Measurements from ENCODE around the gene PEMT. TPM values are rescaled to one million over a fixed set of nuclear protein-coding genes. Genes with fewer than 3 reads are reported as not detected.

PEMT gene
- total RNA-seq, 2 experiments from 2014 or later: 51.7 to 53.2 TPM

- Mint-ChIP-seq H3K36me3 (ENCODE audit: low read depth) (no peaks in the 10 kb centered on the region), H3K27me3 (no peaks in the 10 kb centered on the region), H3K9me3 (no peaks in the 10 kb centered on the region), H3K4me3 (no peak overlapping the region), H3K4me1 (ENCODE audit: low read depth) (no peaks in the 10 kb centered on the region), H3K27ac (no peak overlapping the region)
- TF ChIP-seq CTCF (IDR thresholded peaks at IDR 0.05): no peak
- ChIA-PET CTCF (no interaction called here), POLR2A (no interaction called here)
- intact Hi-C loops (cut with micrococcal nuclease): no loop called here
- no peak for DNase-seq
- ATAC-seq: no peak
Measured at GRCh38 chr17:17548044-17548443, 43.5 kb downstream of the PEMT start.

- ATAC-seq (no peak), DNase-seq (no peak)
- no peaks in the 10 kb centered on the region for H3K4me1 Mint-ChIP-seq (ENCODE audit: low read depth)
- ChIA-PET CTCF (interaction anchor here (0.9 kb wide), 1 partner anchor 50 kb away, joined by 3 read pairs; no protein-coding TSS in a partner anchor), POLR2A (no interaction called here)
- intact Hi-C loops (cut with micrococcal nuclease): no loop called here
- H3K9me3 Mint-ChIP-seq: no peaks in the 10 kb centered on the region
- no peak for TF ChIP-seq CTCF (IDR thresholded peaks at IDR 0.05)
- no peak overlapping the region for H3K27ac Mint-ChIP-seq
- no peaks in the 10 kb centered on the region for H3K36me3 Mint-ChIP-seq (ENCODE audit: low read depth)
- H3K27me3 Mint-ChIP-seq: no peaks in the 10 kb centered on the region
- no peak overlapping the region for H3K4me3 Mint-ChIP-seq
Measured at GRCh38 chr17:17547210-17547764, 44.2 kb downstream of the PEMT start.

- intact Hi-C loops (cut with micrococcal nuclease): no loop called here
- DNase-seq: no peak
- Mint-ChIP-seq H3K36me3 (ENCODE audit: low read depth) (no peaks in the 10 kb centered on the region), H3K4me1 (ENCODE audit: low read depth) (no peaks in the 10 kb centered on the region), H3K4me3 (no peak overlapping the region), H3K9me3 (no peaks in the 10 kb centered on the region), H3K27me3 (no peaks in the 10 kb centered on the region), H3K27ac (no peak overlapping the region)
- no peak for ATAC-seq
- ChIA-PET CTCF (interaction anchor here (0.9 kb wide), 1 partner anchor 50 kb away, joined by 3 read pairs; no protein-coding TSS in a partner anchor), POLR2A (no interaction called here)
- no peak for TF ChIP-seq CTCF (IDR thresholded peaks at IDR 0.05)
Measured at GRCh38 chr17:17546399-17547185, 44.9 kb downstream of the PEMT start.

GRCh38 chr17:17545984-17546383 is 45.5 kb downstream of the PEMT start:
- ATAC-seq: no peak
- H3K4me1 Mint-ChIP-seq (ENCODE audit: low read depth): no peaks in the 10 kb centered on the region
- ChIA-PET POLR2A (no interaction called here), CTCF (no interaction called here)
- intact Hi-C loops (cut with micrococcal nuclease): no loop called here
- no peak overlapping the region for H3K4me3 Mint-ChIP-seq
- no peak overlapping the region for H3K27ac Mint-ChIP-seq
- no peak for DNase-seq
- no peaks in the 10 kb centered on the region for H3K27me3 Mint-ChIP-seq
- H3K9me3 Mint-ChIP-seq: no peaks in the 10 kb centered on the region
- no peaks in the 10 kb centered on the region for H3K36me3 Mint-ChIP-seq (ENCODE audit: low read depth)
- TF ChIP-seq CTCF (IDR thresholded peaks at IDR 0.05): no peak

- intact Hi-C loops (cut with micrococcal nuclease): no loop called here
- POLR2A ChIA-PET: no interaction called here
- Mint-ChIP-seq H3K4me3 (no peak overlapping the region), H3K27ac (no peak overlapping the region), H3K27me3 (no peaks in the 10 kb centered on the region), H3K36me3 (ENCODE audit: low read depth) (no peaks in the 10 kb centered on the region), H3K4me1 (ENCODE audit: low read depth) (no peaks in the 10 kb centered on the region), H3K9me3 (no peaks in the 10 kb centered on the region)
- DNase-seq: no peak
- TF ChIP-seq CTCF (IDR thresholded peaks at IDR 0.05): no peak
- CTCF ChIA-PET: no interaction called here
- no peak for ATAC-seq
Measured at GRCh38 chr17:17545031-17545820, 46.3 kb downstream of the PEMT start.
